CD4-positive, alpha-beta T cell treated with Interleukin-1 beta for 1 hour (primary cell): Measurements from ENCODE around the gene ADAM19.
A peak's percentile ranks its signal among the peaks of the same experiment; 100 is the strongest.

ENCODE experiments used
- DNase-seq, 2 donors: peaks; one replicate each; pipeline ENCODE4 v3.0.0-alpha.2; 2020 to 2022

ADAM19 gene

GRCh38 chr5:157481666-157482065, 93.9 kb downstream of the ADAM19 start:
- DNase-seq, result no peak

- peak in 1 of 2 donors; percentile 36 for DNase-seq
Observed at GRCh38 chr5:157481265-157481664, 94.3 kb downstream of the ADAM19 start.

GRCh38 chr5:157479612-157480510, 95.7 kb downstream of the ADAM19 start:
- DNase-seq, result no peak

GRCh38 chr5:157479166-157479565, 96.4 kb downstream of the ADAM19 start:
- no peak for DNase-seq

GRCh38 chr5:157478726-157479125, 96.8 kb downstream of the ADAM19 start:
- DNase-seq, result no peak

GRCh38 chr5:157477814-157478494, 97.6 kb downstream of the ADAM19 start:
- DNase-seq, result no peak

GRCh38 chr5:157476702-157477408, 98.7 kb downstream of the ADAM19 start:
- peak in 1 of 2 donors; percentile 48 for DNase-seq

GRCh38 chr5:157475432-157475831, 100.1 kb downstream of the ADAM19 start:
- DNase-seq, result no peak

- DNase-seq, result no peak
Observed at GRCh38 chr5:157473383-157474320, 101.9 kb downstream of the ADAM19 start.

- peak in 1 of 2 donors; percentile 17 for DNase-seq
Observed at GRCh38 chr5:157471709-157472108, 103.9 kb downstream of the ADAM19 start.

GRCh38 chr5:157470631-157471030, 104.9 kb downstream of the ADAM19 start:
- no peak for DNase-seq

GRCh38 chr5:157469687-157470086, 105.9 kb downstream of the ADAM19 start:
- no peak for DNase-seq

- DNase-seq, result no peak
Observed at GRCh38 chr5:157469073-157469472, 106.5 kb downstream of the ADAM19 start.

- no peak for DNase-seq
Observed at GRCh38 chr5:157468293-157468965, 107.1 kb downstream of the ADAM19 start.

- DNase-seq, result peak in 1 of 2 donors; percentile 47
Observed at GRCh38 chr5:157464519-157465171, 110.9 kb downstream of the ADAM19 start.

- DNase-seq, result no peak
Observed at GRCh38 chr5:157463621-157464518, 111.7 kb downstream of the ADAM19 start.

GRCh38 chr5:157463081-157463480, 112.5 kb downstream of the ADAM19 start:
- DNase-seq, result no peak

- no peak for DNase-seq
Observed at GRCh38 chr5:157460921-157461792, 114.4 kb downstream of the ADAM19 start.
